ENCODE results near the gene SUB1.
"Not testable (repeated sequence)": the region's sequence is repeated elsewhere in the genome, so short reads cannot be mapped to it uniquely, and the experiment has no call there.

Gene SUB1

DNA sequence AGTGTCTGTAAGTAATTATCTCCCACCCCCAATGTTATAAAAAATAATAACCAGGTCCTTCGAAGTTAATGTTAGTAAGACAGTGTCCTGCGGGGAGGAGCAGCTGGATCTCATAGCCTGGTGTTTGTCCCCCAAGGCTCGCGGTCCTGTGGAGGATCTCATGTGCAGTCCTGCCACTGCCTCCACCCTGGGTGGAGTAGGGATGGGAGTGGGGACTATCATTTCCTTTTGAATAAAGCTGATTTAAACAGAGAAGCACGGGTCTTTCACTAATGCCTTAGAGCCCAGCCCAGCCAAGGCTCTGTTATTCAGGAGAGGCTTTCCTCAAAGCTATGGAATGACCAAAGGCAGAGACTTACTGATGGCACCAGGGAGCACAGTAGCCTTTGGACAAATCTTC lies 40.2 kb downstream of the SUB1 start:
- Histone ChIP-seq H3K4me3 (ENCODE audit: low read depth, low read length) (no peak overlapping the region), H3K4me1 (ENCODE audit: control insufficient read depth, insufficient read depth, low read length) (no peaks in the 10 kb centered on the region), H3K9ac (ENCODE audit: low read length) (no peak overlapping the region), H3K36me3 (ENCODE audit: control insufficient read depth, insufficient read depth, low read length) (no peaks in the 10 kb centered on the region), H3K9me3 (ENCODE audit: control insufficient read depth, insufficient read depth, low read depth, low read length) (no peaks in the 10 kb centered on the region), H3K27ac (ENCODE audit: low read depth, low read length) (no peak overlapping the region), H3K27me3 (ENCODE audit: control insufficient read depth, insufficient read depth, low read length) (no peaks in the 10 kb centered on the region)

DNA sequence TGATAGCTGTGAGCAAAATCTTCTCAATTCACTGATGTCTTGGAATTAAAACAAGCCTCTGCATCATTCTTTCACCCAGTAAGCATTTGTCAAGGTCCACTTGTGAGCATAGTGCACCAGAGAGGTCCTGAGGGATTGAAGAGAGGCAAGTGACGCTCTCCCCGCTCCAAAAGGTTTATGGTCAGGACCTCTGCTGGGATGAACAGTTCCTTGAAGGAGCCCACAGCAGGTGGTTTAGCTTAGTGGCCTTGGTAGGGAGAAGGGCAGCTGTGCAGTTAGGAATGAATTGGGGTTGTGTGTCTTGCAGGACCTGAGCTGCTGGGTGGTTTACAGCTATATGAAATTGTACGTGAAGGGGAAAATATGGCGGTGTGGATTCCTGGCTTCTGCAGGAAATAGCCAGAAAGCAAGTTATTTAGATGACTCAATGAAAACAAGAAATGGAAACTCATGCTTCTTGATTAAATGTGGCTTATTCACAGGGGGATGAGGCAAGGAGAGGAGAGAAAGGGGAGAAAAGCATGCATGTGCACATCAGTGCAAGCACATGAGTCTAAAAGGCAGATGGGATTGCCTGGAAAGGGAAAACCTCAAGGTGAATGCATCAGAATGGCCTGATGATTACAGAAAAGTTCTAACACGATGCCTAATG lies 42.0 kb downstream of the SUB1 start:
- Histone ChIP-seq H3K4me3 (ENCODE audit: low read depth, low read length) (no peak overlapping the region), H3K4me1 (ENCODE audit: control insufficient read depth, insufficient read depth, low read length) (no peaks in the 10 kb centered on the region), H3K36me3 (ENCODE audit: control insufficient read depth, insufficient read depth, low read length) (no peaks in the 10 kb centered on the region), H3K9ac (ENCODE audit: low read length) (no peak overlapping the region), H3K27me3 (ENCODE audit: control insufficient read depth, insufficient read depth, low read length) (no peaks in the 10 kb centered on the region), H3K27ac (ENCODE audit: low read depth, low read length) (no peak overlapping the region), H3K9me3 (ENCODE audit: control insufficient read depth, insufficient read depth, low read depth, low read length) (no peaks in the 10 kb centered on the region)

DNA sequence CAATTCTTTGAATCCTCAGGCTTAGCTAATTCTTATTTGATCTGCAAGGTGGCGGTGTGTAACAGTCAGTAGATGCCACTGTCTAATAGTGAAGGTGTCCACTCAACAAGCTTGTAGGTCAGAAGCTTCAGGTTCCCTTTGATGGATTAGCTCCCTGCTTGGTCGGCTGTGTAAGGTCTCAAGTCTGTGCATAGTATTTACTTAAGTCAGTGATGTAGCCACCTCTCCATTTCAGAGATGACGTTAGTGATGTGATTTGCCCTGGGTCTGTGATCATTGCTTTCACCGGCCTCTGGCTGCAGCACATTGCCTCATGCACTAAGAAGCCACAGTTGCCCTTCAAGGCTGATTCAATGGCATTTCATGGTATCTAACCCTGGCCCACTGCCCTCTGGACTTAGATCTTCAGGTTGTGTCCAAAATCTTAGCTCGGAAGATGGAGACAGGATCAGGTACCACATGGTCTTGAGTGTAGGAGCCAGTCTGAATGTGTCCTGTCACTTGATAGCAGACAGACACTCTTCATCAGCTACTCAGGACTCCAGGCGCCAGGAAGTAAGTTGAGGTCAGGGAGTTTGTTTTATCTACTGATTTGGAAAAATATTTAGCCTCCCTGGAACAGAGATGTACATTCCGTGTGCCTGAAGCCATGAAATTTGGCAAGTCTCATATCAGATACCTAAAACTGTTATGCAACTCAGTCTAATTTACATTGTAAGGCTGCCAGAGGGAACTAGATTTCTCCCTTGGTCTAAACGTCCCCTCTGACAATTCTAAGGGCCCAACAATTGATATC lies 42.9 kb downstream of the SUB1 start:
- Histone ChIP-seq H3K27me3 (ENCODE audit: control insufficient read depth, insufficient read depth, low read length) (no peaks in the 10 kb centered on the region), H3K9me3 (ENCODE audit: control insufficient read depth, insufficient read depth, low read depth, low read length) (no peaks in the 10 kb centered on the region), H3K4me1 (ENCODE audit: control insufficient read depth, insufficient read depth, low read length) (no peaks in the 10 kb centered on the region), H3K36me3 (ENCODE audit: control insufficient read depth, insufficient read depth, low read length) (no peaks in the 10 kb centered on the region), H3K9ac (ENCODE audit: low read length) (no peak overlapping the region), H3K4me3 (ENCODE audit: low read depth, low read length) (no peak overlapping the region), H3K27ac (ENCODE audit: low read depth, low read length) (no peak overlapping the region)

DNA sequence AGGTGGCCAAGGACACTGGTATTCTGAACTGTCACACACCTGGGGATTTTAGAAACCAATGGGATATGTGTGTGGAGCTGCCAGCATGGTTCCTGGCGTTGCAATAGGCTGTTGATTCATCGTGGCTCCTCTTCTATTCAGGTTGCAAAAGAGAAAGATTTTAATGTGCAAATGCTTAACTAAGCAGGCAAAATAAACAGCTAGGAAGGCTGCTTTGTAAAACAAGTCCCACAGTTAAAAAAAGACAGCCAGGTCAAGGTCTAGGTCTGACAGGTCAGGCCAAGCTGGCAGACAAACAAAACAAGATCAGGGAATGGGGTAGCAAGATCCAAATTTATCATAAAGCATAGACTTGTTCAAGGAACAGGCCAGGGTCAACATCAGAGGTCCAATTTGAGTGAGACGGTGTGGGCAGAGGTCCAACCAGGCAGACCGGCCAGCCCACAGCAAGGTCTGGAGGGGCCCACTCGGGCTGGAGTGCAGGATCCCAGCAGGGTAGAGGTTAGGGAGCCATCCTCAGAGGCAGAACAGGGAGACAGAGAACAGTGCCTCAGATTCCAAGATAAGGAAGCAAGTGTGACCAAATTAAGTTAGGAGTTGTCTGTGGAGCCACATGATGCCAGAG lies 45.6 kb downstream of the SUB1 start:
- no peak overlapping the region for H3K27ac ChIP-seq (ENCODE audit: low read depth, low read length)
- no peaks in the 10 kb centered on the region for H3K36me3 ChIP-seq (ENCODE audit: control insufficient read depth, insufficient read depth, low read length)
- no peaks in the 10 kb centered on the region for H3K4me1 ChIP-seq (ENCODE audit: control insufficient read depth, insufficient read depth, low read length)
- H3K9ac ChIP-seq (ENCODE audit: low read length), result no peak overlapping the region
- no peaks in the 10 kb centered on the region for H3K27me3 ChIP-seq (ENCODE audit: control insufficient read depth, insufficient read depth, low read length)
- H3K9me3 ChIP-seq (ENCODE audit: control insufficient read depth, insufficient read depth, low read depth, low read length), result no peaks in the 10 kb centered on the region
- no peak overlapping the region for H3K4me3 ChIP-seq (ENCODE audit: low read depth, low read length)

GRCh38 chr5:32633017-32633416 lies 47.7 kb downstream of the SUB1 start:
- H3K9me3 ChIP-seq (ENCODE audit: control insufficient read depth, insufficient read depth, low read depth, low read length); H3K27ac ChIP-seq (ENCODE audit: low read depth, low read length); H3K9ac ChIP-seq (ENCODE audit: low read length): not testable (repeated sequence)

GRCh38 chr5:32638309-32638708 lies 53.0 kb downstream of the SUB1 start:
- no peaks in the 10 kb centered on the region for H3K9me3 ChIP-seq (ENCODE audit: control insufficient read depth, insufficient read depth, low read depth, low read length)
- no peak overlapping the region for H3K27ac ChIP-seq (ENCODE audit: low read depth, low read length)
- no peak overlapping the region for H3K9ac ChIP-seq (ENCODE audit: low read length)
- no peaks in the 10 kb centered on the region for H3K4me1 ChIP-seq (ENCODE audit: control insufficient read depth, insufficient read depth, low read length)
- no peaks in the 10 kb centered on the region for H3K27me3 ChIP-seq (ENCODE audit: control insufficient read depth, insufficient read depth, low read length)
- H3K36me3 ChIP-seq (ENCODE audit: control insufficient read depth, insufficient read depth, low read length), result no peaks in the 10 kb centered on the region
- H3K4me3 ChIP-seq (ENCODE audit: low read depth, low read length), result no peak overlapping the region

More at GRCh38 chr5:32633017-32633416, 47.7 kb downstream of the SUB1 start:
- not testable (repeated sequence) for H3K4me3 ChIP-seq (ENCODE audit: low read depth, low read length); H3K4me1 ChIP-seq (ENCODE audit: control insufficient read depth, insufficient read depth, low read length); H3K36me3 ChIP-seq (ENCODE audit: control insufficient read depth, insufficient read depth, low read length); H3K27me3 ChIP-seq (ENCODE audit: control insufficient read depth, insufficient read depth, low read length)

- no peak overlapping the region for H3K9ac ChIP-seq (ENCODE audit: low read length)
- H3K9me3 ChIP-seq (ENCODE audit: control insufficient read depth, insufficient read depth, low read depth, low read length), result no peaks in the 10 kb centered on the region
- no peaks in the 10 kb centered on the region for H3K4me1 ChIP-seq (ENCODE audit: control insufficient read depth, insufficient read depth, low read length)
- H3K4me3 ChIP-seq (ENCODE audit: low read depth, low read length), result no peak overlapping the region
- H3K36me3 ChIP-seq (ENCODE audit: control insufficient read depth, insufficient read depth, low read length), result no peaks in the 10 kb centered on the region
- H3K27me3 ChIP-seq (ENCODE audit: control insufficient read depth, insufficient read depth, low read length), result no peaks in the 10 kb centered on the region
- H3K27ac ChIP-seq (ENCODE audit: low read depth, low read length), result no peak overlapping the region
Observed at GRCh38 chr5:32639943-32640342, 54.6 kb downstream of the SUB1 start.

- no peak overlapping the region for H3K9ac ChIP-seq (ENCODE audit: low read length)
- H3K4me3 ChIP-seq (ENCODE audit: low read depth, low read length), result no peak overlapping the region
- H3K27ac ChIP-seq (ENCODE audit: low read depth, low read length), result no peak overlapping the region
Observed at GRCh38 chr5:32642276-32643002, 57.1 kb downstream of the SUB1 start.

GRCh38 chr5:32645246-32645645 lies 59.9 kb downstream of the SUB1 start:
- no peak overlapping the region for H3K4me3 ChIP-seq (ENCODE audit: low read depth, low read length)
- no peak overlapping the region for H3K27ac ChIP-seq (ENCODE audit: low read depth, low read length)
- H3K4me1 ChIP-seq (ENCODE audit: control insufficient read depth, insufficient read depth, low read length), result no peaks in the 10 kb centered on the region
- H3K36me3 ChIP-seq (ENCODE audit: control insufficient read depth, insufficient read depth, low read length), result no peaks in the 10 kb centered on the region
- H3K9ac ChIP-seq (ENCODE audit: low read length), result no peak overlapping the region
- H3K27me3 ChIP-seq (ENCODE audit: control insufficient read depth, insufficient read depth, low read length), result no peaks in the 10 kb centered on the region
- no peaks in the 10 kb centered on the region for H3K9me3 ChIP-seq (ENCODE audit: control insufficient read depth, insufficient read depth, low read depth, low read length)

More at GRCh38 chr5:32642276-32643002, 57.1 kb downstream of the SUB1 start:
- H3K27me3 ChIP-seq (ENCODE audit: control insufficient read depth, insufficient read depth, low read length), result no peaks in the 10 kb centered on the region
- H3K9me3 ChIP-seq (ENCODE audit: control insufficient read depth, insufficient read depth, low read depth, low read length), result no peaks in the 10 kb centered on the region
- H3K4me1 ChIP-seq (ENCODE audit: control insufficient read depth, insufficient read depth, low read length), result no peaks in the 10 kb centered on the region
- no peaks in the 10 kb centered on the region for H3K36me3 ChIP-seq (ENCODE audit: control insufficient read depth, insufficient read depth, low read length)

GRCh38 chr5:32646061-32646969 lies 61.0 kb downstream of the SUB1 start:
- Histone ChIP-seq H3K27me3 (ENCODE audit: control insufficient read depth, insufficient read depth, low read length) (no peaks in the 10 kb centered on the region), H3K4me3 (ENCODE audit: low read depth, low read length) (no peak overlapping the region), H3K9me3 (ENCODE audit: control insufficient read depth, insufficient read depth, low read depth, low read length) (no peaks in the 10 kb centered on the region), H3K9ac (ENCODE audit: low read length) (no peak overlapping the region), H3K4me1 (ENCODE audit: control insufficient read depth, insufficient read depth, low read length) (no peaks in the 10 kb centered on the region), H3K27ac (ENCODE audit: low read depth, low read length) (no peak overlapping the region), H3K36me3 (ENCODE audit: control insufficient read depth, insufficient read depth, low read length) (no peaks in the 10 kb centered on the region)

All from HUES6 (cell line).